HG02678 (cell line): ENCODE results near the gene RNF169.
"Not testable (repeated sequence)": the region's sequence is repeated elsewhere in the genome, so short reads cannot be mapped to it uniquely, and the experiment has no call there.

Source experiments
- ATAC-seq: cut with Tn5 transposase; IDR thresholded peaks from one replicate; pipeline ENCODE4 v1.9.1; 2021; ENCODE audit warnings: mild to moderate bottlenecking, moderate library complexity; ENCODE audit not compliant: unreplicated experiment

The RNF169 gene

GRCh38 chr11:74726547-74727182 lies 22.0 kb upstream of the RNF169 start:
- ATAC-seq: peak; percentile 93

- ATAC-seq: no peak
Observed at GRCh38 chr11:74729397-74729796, 19.3 kb upstream of the RNF169 start.

GRCh38 chr11:74730571-74731260 lies 17.9 kb upstream of the RNF169 start:
- ATAC-seq: no peak

GRCh38 chr11:74731301-74732094 lies 17.2 kb upstream of the RNF169 start, which contains the start of gene CHRDL2:
CHRDL2 (minus strand) TSS chr11:74731426; CDS start chr11:74730888, 538 bp downstream.
- ATAC-seq: no peak

- no peak for ATAC-seq
Observed at GRCh38 chr11:74734559-74734925, 14.1 kb upstream of the RNF169 start.

GRCh38 chr11:74735365-74735928 lies 13.2 kb upstream of the RNF169 start:
- ATAC-seq: no peak

- ATAC-seq: no peak
Observed at GRCh38 chr11:74736031-74736430, 12.6 kb upstream of the RNF169 start.

- ATAC-seq: no peak
Observed at GRCh38 chr11:74739546-74740270, 8.9 kb upstream of the RNF169 start.

- ATAC-seq: no peak
Observed at GRCh38 chr11:74742070-74742469, 6.6 kb upstream of the RNF169 start.

- ATAC-seq: no peak
Observed at GRCh38 chr11:74743640-74744039, 5.0 kb upstream of the RNF169 start.

- ATAC-seq: no peak
Observed at GRCh38 chr11:74744277-74744676, 4.4 kb upstream of the RNF169 start.

GRCh38 chr11:74746868-74747267 lies 1.8 kb upstream of the RNF169 start:
- ATAC-seq: no peak

GRCh38 chr11:74749127-74749964 lies 697 bp downstream of the RNF169 start:
- peak; percentile 54 for ATAC-seq

GRCh38 chr11:74749965-74750296 lies 1.3 kb downstream of the RNF169 start:
- no peak for ATAC-seq

- ATAC-seq: not testable (repeated sequence)
Observed at GRCh38 chr11:74750598-74750997, 1.9 kb downstream of the RNF169 start.

- ATAC-seq: no peak
Observed at GRCh38 chr11:74751303-74751702, 2.7 kb downstream of the RNF169 start.

GRCh38 chr11:74754507-74755252 lies 6.0 kb downstream of the RNF169 start:
- ATAC-seq: no peak

- ATAC-seq: no peak
Observed at GRCh38 chr11:74755395-74755995, 6.8 kb downstream of the RNF169 start.

- ATAC-seq: no peak
Observed at GRCh38 chr11:74756571-74756970, 7.9 kb downstream of the RNF169 start.
